GM19455 (cell line): ENCODE results near the gene CHRNG.
"Not testable (repeated sequence)": the region's sequence is repeated elsewhere in the genome, so short reads cannot be mapped to it uniquely, and the experiment has no call there.

Experiments used
- ATAC-seq: cut with Tn5 transposase; IDR thresholded peaks from one replicate; pipeline ENCODE4 v1.9.1; 2021; ENCODE audit not compliant: unreplicated experiment

The CHRNG gene

DNA sequence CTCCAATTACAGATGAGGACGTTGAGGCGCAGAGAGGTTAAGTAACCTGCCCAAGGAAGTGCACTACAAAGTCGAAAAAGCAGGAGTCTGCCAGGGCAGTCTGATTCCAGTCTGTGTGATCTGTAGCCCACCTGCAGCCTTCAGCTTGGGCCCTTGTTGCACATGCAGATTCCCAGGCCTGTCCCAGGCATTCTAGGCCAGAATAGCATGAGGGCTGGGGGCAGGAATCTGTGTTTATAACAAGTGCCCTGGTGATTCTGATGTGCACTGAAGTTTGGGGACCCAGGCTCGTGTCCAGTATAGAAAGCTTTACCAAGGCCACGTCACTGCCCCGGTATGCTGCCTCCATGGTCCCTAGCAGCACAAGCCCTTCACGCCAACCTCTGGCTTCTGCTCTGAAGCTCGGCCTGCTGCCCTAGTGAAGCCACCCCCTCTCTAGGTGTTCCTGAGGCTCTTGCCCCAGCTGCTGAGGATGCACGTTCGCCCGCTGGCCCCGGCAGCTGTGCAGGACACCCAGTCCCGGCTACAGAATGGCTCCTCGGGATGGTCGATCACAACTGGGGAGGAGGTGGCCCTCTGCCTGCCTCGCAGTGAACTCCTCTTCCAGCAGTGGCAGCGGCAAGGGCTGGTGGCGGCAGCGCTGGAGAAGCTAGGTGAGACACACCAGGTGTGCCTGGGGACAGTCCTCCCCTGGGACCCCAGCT lies 4.6 kb downstream of the CHRNG start:
- ATAC-seq = no peak

DNA sequence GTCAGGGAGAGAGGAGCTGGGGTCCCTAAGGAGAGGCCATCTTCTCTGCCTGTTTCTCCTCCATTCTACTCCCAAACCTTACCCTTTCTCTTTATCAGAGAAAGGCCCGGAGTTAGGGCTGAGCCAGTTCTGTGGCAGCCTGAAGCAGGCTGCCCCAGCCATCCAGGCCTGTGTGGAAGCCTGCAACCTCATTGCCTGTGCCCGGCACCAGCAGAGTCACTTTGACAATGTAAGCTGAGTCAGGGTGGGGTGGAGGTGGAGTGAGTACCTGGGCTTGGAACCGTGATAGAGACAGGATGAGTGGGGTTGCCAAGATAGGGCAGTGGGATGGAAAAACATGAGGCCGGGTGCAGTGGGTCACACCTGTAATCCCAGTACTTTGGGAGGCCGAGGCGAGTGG lies 5.2 kb downstream of the CHRNG start:
- ATAC-seq = no peak

DNA sequence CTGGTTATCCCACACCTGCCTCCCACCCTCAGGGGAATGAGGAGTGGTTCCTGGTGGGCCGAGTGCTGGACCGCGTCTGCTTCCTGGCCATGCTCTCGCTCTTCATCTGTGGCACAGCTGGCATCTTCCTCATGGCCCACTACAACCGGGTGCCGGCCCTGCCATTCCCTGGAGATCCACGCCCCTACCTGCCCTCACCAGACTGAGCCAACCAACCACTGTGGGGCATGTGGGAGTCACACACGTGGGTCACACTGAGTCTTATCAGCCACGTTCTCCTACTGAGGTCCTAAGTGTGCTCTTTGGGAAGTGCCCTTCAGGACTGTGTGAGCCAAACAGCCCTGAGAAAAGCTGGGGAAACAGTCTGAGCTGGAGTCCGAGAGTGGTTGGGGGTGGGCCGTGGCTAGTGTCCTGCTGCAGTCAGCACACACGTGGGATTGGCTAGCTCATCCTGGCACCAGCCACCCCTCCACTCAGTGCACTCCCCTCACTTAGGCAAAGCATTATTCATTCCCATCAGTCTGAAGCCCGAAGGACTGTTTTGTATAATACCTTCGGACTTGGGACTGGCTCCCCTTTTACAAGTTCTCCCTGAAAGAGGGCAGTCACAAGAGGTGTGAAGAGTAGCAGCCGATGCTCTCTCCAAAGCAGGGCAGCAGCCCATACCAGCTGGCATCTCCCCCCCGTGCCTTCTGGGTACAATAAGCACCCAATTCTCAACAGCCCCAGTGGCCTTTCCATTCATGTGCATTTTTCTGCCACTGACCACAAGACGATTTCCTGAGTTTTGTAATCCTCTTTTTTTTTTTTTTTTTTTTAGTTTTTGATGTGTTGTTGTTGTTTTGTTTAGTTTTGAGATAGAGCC lies 6.3 kb downstream of the CHRNG start:
- no peak for ATAC-seq

DNA sequence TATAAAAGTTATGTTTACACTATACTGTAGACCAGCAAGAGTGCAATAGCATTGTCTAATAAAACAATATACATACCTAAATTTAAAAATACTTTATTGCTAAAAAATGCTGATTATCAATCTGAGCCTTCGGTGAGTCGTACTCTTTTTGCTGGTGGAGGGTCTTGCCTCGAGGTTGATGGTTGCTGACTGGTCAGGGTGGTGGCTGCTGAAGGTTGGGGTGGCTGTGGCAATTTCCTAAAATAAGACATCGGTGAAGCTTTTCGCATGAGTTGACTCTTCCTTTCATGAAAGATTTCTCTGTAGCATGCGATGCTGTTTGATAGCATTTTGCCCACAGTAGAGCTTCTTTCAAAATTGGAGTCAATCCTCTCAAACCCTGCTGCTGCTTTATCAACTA lies 8.5 kb downstream of the CHRNG start:
- ATAC-seq = no peak

DNA sequence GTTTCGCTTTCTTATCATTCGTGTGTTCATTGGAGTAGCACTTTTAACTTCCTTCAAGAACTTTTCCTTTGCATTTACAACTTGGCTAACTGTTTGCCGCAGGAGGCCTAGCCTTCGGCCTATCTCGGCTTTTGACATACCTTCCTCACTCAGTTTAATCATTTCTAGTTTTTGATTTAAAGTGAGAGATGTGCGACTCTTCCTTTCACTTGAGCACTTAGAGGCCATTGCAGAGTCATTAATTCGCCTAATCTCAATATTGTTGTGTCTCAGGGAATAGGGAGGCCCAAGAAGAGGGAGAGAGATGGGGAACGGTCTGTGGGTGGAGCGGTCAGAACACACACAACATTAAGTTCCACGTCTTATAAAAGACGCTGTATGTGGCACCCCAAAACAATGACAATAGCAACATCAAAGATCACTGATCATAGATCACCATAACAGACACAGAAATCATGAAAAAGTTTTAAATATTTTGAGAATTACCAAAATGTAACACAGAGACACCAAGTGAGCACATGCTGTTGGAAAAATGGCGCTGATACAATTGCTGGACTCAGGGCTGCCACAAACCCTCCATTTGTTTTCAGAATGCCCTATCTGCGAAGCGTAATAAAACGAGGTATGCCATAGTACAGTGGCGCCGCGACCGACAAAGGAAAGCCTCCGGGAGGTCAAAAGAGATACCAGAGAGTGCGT lies 10.3 kb downstream of the CHRNG start:
- no peak for ATAC-seq

DNA sequence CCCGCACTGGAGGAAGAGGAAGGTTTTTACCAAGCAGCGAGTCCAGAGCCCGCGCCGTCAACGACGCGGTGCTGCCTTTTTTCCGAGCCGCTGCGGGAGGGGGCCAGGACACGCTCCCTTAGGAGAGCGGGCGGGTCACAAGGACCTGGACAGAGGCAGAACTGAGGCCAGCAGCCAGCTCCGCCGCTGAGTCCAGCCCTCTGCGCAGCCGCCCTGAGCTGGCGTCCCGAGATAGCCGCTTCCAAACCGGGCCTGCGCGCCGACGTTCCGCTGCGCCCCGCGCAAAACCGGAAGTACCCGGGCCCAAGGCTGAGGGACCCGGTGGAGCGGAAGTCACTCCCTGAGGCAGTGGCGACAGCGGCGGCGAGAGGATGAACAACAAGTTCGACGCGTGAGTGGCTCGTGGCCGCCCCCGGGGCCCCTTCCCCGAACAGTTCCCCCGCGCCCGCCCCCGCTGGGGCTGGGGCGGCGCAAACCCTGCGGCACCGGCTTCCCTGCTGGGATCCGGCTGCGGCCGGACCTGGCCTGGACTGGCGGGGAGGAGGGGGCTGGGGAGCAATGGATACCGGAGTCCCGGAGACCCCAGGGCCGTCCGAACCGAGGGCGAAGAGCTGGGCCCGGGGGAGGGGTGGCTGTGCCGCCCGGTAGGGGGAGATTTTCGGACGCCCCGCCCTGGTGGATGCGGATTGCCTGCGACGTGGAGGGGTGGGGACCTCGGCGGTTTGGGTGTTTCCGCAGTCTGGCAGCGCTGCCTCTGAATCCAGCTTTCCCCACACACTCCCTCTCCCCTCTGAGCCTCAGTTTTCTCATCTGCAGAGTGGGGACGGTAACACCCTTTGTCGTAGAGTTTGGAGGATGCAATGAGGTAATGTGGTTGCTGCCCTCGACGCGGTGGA lies 11.1 kb downstream of the CHRNG start, which contains the start of the genes EIF4E2 and TIGD1:
TSS of gene EIF4E2 (plus strand) at position 336 of the 896 bp plus-strand sequence. CDS start at position 372, 36 bp downstream.
TSS of gene TIGD1 (minus strand) at position 204 of the 896 bp plus-strand sequence. CDS start 675 bp downstream, outside the sequence.
- ATAC-seq = peak; percentile 93

DNA sequence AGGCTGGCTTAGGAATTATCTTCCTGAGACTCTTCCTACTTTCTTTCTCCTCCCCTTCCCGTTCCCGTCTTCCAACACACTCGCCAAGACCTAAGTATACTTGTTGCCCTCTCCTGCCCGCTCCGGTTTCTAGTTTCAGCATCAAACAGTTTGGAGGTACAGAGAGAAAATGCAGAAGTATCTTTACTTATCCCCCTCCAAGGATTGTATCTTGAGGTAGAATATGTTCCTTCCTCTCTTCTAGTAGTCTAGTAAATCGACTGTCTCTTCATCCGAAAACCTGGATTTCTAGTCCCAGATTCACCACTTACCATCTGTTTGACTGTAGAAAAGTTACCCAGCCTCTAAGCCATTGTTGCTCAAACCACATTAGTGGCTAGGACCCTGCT lies 11.8 kb downstream of the CHRNG start:
- no peak for ATAC-seq

DNA sequence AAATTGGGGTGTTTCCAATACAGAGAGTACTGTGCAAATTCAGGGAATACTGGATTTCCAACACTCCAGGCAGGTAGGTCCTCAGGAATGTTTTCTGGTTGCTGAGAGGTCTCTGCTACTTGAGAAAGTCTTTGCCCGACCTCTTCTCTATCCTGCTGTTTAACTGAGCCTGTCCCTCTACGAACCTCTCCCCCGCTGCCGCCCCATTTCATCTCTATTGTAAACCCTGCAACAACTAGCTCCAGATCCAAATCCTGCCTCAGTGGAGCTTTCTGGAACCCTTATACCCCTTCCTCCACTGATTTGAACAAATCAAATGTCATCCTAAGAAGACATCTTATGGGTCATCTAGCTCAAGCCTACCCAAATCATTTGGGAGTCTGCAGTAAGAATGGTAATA lies 12.3 kb downstream of the CHRNG start:
- ATAC-seq = no peak

DNA sequence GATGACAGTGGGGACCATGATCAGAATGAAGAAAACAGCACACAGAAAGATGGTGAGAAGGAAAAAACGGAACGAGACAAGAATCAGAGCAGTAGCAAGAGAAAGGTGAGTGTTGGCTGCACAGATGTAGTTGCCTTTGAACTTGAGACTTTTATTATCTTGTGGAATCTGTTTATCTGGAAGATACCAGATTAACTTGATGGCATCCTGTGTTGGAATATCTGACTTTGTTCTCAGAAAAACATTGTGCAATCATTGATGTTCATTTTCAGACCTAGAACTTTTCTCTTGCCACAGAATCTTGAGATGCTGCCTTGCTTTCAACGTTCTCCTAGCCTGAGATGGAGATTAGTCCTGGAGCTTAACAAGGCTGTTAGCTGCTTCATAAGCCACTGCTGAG lies 16.9 kb downstream of the CHRNG start:
- ATAC-seq = no peak

DNA sequence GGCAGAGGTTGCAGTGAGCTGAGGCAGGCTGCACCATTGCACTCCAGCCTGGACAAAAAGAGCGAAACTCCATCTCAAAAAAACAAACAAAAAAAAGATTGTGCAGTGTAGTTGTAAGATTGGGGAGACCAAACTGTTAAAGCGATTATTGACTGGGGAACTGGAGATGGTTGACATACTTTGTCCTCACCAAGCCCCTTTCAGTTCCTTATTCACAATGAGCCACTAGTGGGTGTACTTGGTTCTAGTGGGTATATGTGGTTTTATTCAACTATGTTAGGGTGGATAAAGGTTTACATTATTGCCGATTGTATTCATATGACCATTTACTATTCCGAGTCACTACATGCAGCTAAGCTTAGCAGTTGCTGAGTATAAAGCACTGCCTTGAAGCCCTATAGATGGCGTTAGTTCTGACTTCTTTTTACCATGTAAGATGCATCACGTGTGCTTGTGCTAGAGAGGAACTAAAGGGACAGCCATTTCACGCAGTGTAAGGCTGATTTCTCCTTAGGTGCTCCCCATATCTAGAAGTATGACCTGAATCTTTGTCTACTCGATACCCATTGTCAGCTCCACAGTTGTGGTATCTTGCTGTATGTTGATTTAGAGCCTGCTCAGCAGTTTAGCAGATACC lies 23.1 kb downstream of the CHRNG start:
- ATAC-seq = no peak

DNA sequence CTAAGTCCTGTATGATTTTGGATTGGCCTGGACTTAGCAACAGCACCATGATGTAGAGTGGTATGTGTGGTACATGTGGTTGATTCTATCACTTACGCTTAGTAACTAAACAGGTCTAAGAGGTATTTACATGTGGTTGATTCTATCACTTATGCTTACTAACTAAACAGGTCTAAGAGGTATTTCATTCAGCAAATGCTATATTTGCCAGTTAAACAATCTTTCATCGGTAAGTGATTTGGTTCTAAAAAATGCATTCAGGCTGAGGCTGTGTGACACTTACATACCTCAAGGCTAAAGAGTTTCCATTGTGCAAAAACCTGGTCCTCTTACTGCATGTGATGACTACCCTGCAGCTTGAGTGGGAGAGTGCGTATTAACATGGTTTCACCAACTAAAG lies 24.1 kb downstream of the CHRNG start:
- ATAC-seq = no peak

DNA sequence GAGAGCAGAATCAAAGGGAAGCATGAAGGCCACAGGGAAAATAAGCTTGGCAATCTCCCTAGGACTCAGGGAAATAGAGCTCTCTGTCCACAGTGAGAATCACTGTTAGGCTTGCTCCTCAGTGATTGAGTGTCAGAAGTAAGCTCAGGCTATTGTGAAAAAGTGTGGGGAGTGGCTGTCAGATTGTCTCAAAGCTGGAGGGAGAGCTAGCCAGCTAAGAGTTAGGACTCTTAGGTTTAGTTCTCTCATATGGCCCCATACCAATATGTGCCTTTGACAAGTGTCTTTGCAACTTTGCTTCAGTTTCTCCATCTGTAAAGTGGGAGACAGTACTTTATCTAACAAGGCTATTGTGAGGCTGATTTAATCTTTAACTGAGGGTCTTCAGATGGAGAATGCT lies 28.2 kb downstream of the CHRNG start:
- ATAC-seq = no peak

DNA sequence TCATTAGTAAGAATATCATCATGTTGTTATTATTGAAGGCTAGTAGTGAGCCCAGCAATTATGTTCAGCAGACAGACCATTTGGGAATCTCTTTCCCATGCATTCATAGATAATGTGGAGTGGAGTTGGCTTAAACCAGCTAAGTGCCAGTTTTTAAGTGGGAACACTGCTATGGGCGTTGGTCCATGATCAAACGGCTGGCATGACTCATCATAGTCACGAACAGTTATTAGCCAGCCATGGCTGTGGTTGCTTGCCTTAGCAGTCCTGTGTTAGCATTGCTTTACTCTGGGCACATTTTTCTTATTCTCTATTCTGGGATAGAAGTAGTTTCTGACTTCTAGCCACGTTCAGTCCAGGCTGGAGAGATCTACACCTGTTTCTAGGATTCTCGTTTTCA lies 28.7 kb downstream of the CHRNG start:
- ATAC-seq = no peak

DNA sequence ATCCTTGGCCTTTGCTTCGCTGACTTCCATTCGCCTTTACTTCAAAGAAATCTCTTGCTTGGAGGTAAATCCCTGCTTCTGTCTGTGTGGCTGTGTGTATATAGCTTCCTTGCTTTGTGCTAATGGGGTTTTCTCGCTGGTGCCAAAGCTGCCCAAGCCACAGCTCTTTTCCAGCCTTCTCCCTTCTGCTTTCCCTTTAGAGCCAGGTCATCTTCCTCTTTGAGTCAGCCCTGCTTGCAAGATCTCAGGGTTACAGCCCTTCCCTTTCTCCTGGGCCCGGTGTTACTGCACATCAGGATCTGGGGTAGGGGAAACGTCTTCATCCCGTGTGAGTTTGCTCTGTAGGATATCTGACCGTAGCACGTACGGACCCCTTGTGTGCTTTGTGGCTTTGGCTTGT lies 30.0 kb downstream of the CHRNG start:
- ATAC-seq = no peak

DNA sequence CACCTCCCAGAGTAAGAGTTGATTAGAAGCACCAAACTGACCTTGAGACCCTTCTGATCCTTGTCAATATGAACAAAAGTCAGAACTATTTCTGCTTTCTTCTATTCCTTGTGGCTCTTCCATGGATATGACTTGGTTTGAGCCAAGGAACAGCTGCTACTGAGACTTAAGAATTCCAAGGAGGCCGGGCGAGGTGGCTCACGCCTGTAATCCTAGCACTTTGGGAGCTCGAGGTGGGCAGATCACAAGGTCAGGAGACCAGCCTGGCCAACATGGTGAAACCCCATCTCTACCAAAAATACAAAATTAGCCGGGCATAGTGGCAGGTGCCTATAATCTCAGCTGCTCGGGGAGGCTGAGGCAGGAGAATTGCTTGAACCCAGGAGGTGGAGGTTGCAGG lies 31.0 kb downstream of the CHRNG start:
- ATAC-seq = not testable (repeated sequence)

DNA sequence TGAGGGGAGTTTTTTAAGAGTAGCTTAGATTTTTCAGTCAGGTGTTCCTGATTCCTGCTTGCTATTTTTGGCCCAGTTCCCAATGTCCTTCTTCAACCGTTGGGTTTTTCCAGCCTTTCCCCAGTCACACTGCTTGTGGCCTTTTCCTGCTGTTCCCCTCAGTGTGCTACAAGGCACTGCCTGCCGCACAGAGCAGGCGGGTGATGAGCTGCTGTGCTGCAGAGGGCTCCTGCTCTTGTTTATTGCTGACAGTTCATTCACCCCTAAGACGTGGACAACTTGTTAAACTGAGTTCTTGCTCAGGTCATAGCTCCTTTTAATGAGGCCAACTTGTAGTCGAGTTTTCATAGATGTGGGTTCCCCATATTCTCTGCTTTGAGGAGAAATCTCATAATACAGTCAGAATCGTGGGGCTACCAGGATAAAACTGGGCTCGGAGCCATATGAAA lies 31.6 kb downstream of the CHRNG start:
- ATAC-seq = no peak

DNA sequence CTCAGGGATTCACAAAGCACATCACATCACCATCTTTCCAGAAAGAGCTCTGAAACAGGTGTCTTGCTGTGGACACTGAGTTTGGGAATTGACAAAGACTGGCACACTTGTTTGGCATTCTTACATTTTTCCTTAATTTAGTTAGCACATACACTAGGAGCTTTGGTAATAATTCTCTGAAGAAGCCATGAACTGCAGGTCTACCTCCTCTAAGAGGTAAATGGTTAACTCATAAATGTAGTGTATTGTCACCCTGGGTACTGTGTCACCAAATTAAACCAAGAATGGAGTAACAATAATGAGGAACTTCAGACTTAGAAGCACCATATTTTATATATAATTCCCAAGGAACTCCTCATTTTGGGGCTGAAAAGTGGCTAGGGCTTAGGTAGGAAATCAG lies 33.5 kb downstream of the CHRNG start:
- ATAC-seq = no peak

DNA sequence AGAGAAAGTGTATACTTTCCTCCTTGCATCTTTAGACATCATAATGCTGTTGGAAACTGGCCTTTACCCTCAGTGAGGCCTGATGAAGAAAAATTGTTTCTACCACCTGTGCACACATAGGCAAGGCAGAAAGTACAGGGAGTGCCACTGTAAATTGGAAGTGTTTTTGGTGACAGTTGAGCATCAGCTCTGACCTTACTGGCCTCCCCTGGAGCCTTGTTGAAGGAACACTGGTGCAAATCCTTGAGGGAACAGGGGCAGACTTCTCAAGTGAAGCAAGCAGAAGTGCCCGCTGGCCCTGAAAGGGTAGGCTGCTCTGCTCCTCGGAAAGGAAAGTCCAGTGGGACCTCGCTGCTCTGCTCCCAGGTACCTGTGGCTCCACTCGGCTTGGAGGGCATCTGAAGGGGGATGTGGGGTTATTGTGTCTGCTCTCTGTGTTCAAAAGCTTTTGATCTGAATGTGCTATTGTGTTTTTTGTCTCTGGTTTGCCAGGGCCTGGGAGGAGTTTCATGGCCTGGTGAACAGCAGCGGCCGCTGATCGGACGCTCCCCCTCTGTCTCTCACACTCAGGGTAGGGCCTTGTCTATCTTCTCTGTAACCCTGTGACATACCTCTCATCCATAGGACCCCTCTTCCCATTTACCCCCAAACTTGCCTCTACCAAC lies 34.4 kb downstream of the CHRNG start:
- ATAC-seq = no peak

DNA sequence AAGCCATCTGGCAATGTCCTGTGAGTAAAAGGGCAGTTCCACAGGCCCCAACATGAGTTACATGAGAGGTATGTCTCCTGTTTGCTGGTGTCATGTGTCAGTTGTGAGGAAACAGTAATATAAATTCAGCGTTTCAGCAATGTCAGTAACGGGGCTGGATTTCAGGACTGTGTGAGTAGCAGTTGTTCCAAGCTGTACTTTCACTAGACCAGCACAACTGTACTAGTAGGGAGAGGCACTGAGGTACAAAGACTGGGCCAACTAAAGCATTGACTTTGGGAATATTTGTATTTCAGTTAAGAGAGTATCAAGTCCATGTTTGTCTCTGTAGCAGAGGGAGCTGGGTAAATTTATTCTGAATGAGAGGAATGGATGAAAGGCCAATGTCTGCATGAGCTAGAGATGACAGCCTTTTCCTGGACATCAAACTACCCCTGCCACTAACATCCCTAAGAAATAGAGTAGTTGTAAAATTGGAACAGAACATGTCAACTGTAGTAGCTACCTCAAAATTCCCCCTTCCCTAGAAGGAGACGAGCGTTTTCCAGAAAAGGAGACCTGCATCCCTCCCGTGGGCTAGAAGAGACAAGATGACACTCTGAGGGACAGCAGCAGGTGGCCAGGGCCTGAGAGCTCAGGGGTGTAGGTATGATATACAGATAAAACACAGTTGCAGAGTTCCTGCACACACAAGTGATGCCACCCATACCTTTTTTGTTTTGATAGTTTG lies 35.3 kb downstream of the CHRNG start:
- no peak for ATAC-seq
